Coronary artery (tissue), 2 donors: ENCODE measurements around the gene CLDN12.

Experiments
- DNase-seq: peaks from one replicate; pipeline ENCODE4 v3.0.0-alpha.2; 2017; ENCODE audit warnings: low spot score
- H3K27ac ChIP-seq, 2 donors: fragments of 200-600 bp; sonication (generic); one replicate each; pipeline ENCODE4 v1.5.1; 2016 to 2019
- H3K4me3 ChIP-seq: fragments of 200-600 bp; sonication (generic); 2 replicates; pipeline ENCODE4 v1.5.1; 2016; ENCODE audit warnings: mild to moderate bottlenecking, moderate library complexity
- CTCF ChIP-seq: fragments of 200-600 bp; sonication (generic); IDR thresholded peaks from one replicate; pipeline ENCODE4 v1.5.1; 2019; ENCODE audit warnings: antibody characterized with exemption

Gene CLDN12

DNA sequence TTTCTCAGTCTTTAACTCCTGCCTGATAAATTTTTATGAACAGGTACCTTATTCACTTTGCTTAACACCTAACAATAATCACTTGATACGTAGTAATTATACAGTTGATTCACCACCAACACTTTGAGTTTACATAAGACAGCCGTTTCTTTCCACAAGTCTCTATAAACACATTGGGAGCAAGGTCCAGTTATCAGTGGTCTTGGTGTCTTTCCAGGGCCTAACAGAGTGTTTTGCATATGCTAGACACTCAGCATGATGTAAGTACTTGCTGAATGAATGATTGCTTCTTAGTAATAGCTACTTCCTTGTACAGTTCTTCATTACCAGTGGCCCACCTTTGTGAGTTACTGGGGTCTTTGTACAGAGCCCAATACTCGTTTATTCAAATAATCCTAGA is 6.4 kb downstream of the CLDN12 start:
- Histone ChIP-seq H3K4me3 (no peak overlapping the region), H3K27ac (no peak overlapping the region)
- no peak for TF ChIP-seq CTCF
- no peak for DNase-seq

- no peak for TF ChIP-seq CTCF
- H3K27ac ChIP-seq, result no peak overlapping the region
- H3K4me3 ChIP-seq, result no peak overlapping the region
- no peak for DNase-seq
These were observed 8.2 kb downstream of the CLDN12 start for GRCh38 chr7:90411510-90411909.

GRCh38 chr7:90412458-90413184 is 9.4 kb downstream of the CLDN12 start:
- no peak for TF ChIP-seq CTCF
- no peak overlapping the region for H3K27ac ChIP-seq
- H3K4me3 ChIP-seq, result no peak overlapping the region
- DNase-seq, result no peak

DNA sequence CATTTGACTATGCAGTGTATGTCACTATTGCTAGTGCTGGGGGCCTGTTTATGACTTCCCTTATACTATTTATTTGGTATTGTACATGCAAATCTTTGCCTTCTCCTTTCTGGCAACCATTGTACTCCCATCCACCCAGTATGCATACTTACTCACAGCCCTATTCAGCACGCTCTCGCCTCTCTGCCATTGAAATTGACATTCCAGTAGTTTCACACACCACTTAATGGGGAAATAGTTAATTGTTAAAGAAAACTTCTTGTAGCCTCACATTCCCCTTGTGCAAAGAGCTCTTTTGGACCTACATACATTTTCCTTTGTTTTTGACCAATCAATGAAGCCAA is 9.9 kb downstream of the CLDN12 start:
- no peak for TF ChIP-seq CTCF
- Histone ChIP-seq H3K27ac (no peak overlapping the region), H3K4me3 (no peak overlapping the region)
- no peak for DNase-seq

- Histone ChIP-seq H3K27ac (no peak overlapping the region), H3K4me3 (no peak overlapping the region)
- TF ChIP-seq CTCF, result no peak
- no peak for DNase-seq
These were observed 18.4 kb downstream of the CLDN12 start for GRCh38 chr7:90421651-90422050.

DNA sequence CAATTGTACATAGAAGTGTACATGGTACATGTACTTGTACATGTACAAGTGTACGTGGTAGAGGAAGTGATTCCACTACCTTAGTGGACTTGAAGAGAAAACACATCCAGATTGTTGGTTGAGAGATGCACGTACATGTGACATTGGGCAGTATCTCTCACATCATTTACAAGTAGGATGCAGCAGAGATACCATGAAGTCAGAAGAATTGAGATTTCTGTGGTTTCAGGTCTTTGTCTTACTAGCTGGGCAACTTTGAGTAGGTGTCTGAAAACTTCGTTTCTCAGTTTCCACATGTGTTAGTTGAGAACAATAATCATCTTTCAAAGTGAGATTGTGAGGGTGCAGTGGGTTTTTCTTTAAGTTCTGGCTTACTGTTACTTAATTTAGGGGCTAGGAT is 21.5 kb downstream of the CLDN12 start:
- TF ChIP-seq CTCF, result no peak
- no peak for DNase-seq
- H3K4me3 ChIP-seq, result no peak overlapping the region
- H3K27ac ChIP-seq, result no peak overlapping the region

- Histone ChIP-seq H3K27ac (no peak overlapping the region), H3K4me3 (no peak overlapping the region)
- no peak for TF ChIP-seq CTCF
- no peak for DNase-seq
These were observed 22.1 kb downstream of the CLDN12 start for GRCh38 chr7:90425376-90425775.
